HG03064 (cell line): ENCODE results near the gene RAB11FIP2.
"Not testable (repeated sequence)": the region's sequence is repeated elsewhere in the genome, so short reads cannot be mapped to it uniquely, and the experiment has no call there.

Experiments used
- ATAC-seq: cut with Tn5 transposase; IDR thresholded peaks from one replicate; pipeline ENCODE4 v1.9.1; 2021; ENCODE audit warnings: low read depth; ENCODE audit not compliant: unreplicated experiment

RAB11FIP2 gene

GRCh38 chr10:118046395-118047156, at the start of gene RAB11FIP2:
TSS of gene RAB11FIP2 (minus strand) at chr10:118046941. CDS start at chr10:118046163, 778 bp downstream.
- peak; percentile 97 for ATAC-seq

- ATAC-seq: no peak
Observed at GRCh38 chr10:118096022-118096421, 49.3 kb upstream of the RAB11FIP2 start.

GRCh38 chr10:118092209-118092608, 45.5 kb upstream of the RAB11FIP2 start:
- no peak for ATAC-seq

GRCh38 chr10:118080817-118081216, 34.1 kb upstream of the RAB11FIP2 start:
- ATAC-seq: no peak

GRCh38 chr10:118076705-118077104, 30.0 kb upstream of the RAB11FIP2 start:
- ATAC-seq: no peak

GRCh38 chr10:118072840-118073239, 26.1 kb upstream of the RAB11FIP2 start:
- no peak for ATAC-seq

- not testable (repeated sequence) for ATAC-seq
Observed at GRCh38 chr10:118067389-118067788, 20.6 kb upstream of the RAB11FIP2 start.

GRCh38 chr10:118062798-118063238, 16.1 kb upstream of the RAB11FIP2 start:
- no peak for ATAC-seq

- ATAC-seq: no peak
Observed at GRCh38 chr10:118058371-118058770, 11.6 kb upstream of the RAB11FIP2 start.

GRCh38 chr10:118057361-118057760, 10.6 kb upstream of the RAB11FIP2 start:
- ATAC-seq: no peak

GRCh38 chr10:118054383-118054782, 7.6 kb upstream of the RAB11FIP2 start:
- no peak for ATAC-seq

GRCh38 chr10:118052816-118053215, 6.1 kb upstream of the RAB11FIP2 start:
- ATAC-seq: no peak

GRCh38 chr10:118047880-118048279, 1.1 kb upstream of the RAB11FIP2 start:
- ATAC-seq: no peak

- ATAC-seq: no peak
Observed at GRCh38 chr10:118047157-118047719, 497 bp upstream of the RAB11FIP2 start.

GRCh38 chr10:118045837-118046394, 825 bp downstream of the RAB11FIP2 start:
- ATAC-seq: peak; percentile 30

GRCh38 chr10:118045158-118045836, 1.4 kb downstream of the RAB11FIP2 start:
- ATAC-seq: no peak

GRCh38 chr10:118042827-118043242, 3.9 kb downstream of the RAB11FIP2 start:
- no peak for ATAC-seq

GRCh38 chr10:118042336-118042735, 4.4 kb downstream of the RAB11FIP2 start:
- no peak for ATAC-seq

GRCh38 chr10:118041316-118041715, 5.4 kb downstream of the RAB11FIP2 start:
- ATAC-seq: no peak

GRCh38 chr10:118036281-118036875, 10.4 kb downstream of the RAB11FIP2 start:
- no peak for ATAC-seq
